PC-9 (cell line): ENCODE results near the gene GDF10. TPM values are rescaled to one million over a fixed set of nuclear protein-coding genes. Genes with fewer than 3 reads are reported as not detected.

ENCODE experiments used
- BruUV-seq: library from RNA; stranded (reverse); fragments of 400-500 nt; replicated peaks from 2 replicates; lab custom pipeline; 2021; lab: Mats Ljungman, UMichigan
- CTCF ChIA-PET: fragments of 300-600 bp; sonication (Branson Sonifier 250); formaldehyde crosslinking; loops from one replicate; lab custom pipeline; 2022; ENCODE audit warnings: antibody characterized with exemption; lab: Charles Lee
- POLR2A ChIA-PET: fragments of 300-600 bp; sonication (Branson Sonifier 250); formaldehyde crosslinking; loops from one replicate; lab custom pipeline; 2022; ENCODE audit warnings: antibody characterized with exemption; ENCODE audit not compliant: unreplicated experiment; lab: Charles Lee
- DNase-seq, 2 experiments: peaks; one replicate each; pipeline versions ENCODE4 v3.0.0 to v3.0.0-alpha.2; 2015 to 2022; ENCODE audit warnings: mixed read lengths in 1 of 2
- H2AFZ ChIP-seq: fragments of 200-600 bp; sonication (generic); 2 replicates; pipeline ENCODE4 v1.8.1; 2017; ENCODE audit warnings: antibody characterized with exemption
- H3F3A ChIP-seq: fragments of 200-600 bp; sonication (generic); 2 replicates; pipeline ENCODE4 v1.8.1; 2017; ENCODE audit warnings: antibody characterized with exemption, mild to moderate bottlenecking, low read depth; ENCODE audit not compliant: insufficient read depth
- H3K27ac ChIP-seq: fragments of 200-600 bp; sonication (generic); 2 replicates; pipeline ENCODE4 v1.6.1; 2016; ENCODE audit warnings: mixed run types
- H3K27me3 ChIP-seq: fragments of 200-600 bp; sonication (generic); 2 replicates; pipeline ENCODE4 v1.6.1; 2016; ENCODE audit warnings: low read depth, mixed run types; ENCODE audit not compliant: insufficient read depth
- H3K36me3 ChIP-seq: fragments of 200-600 bp; sonication (generic); 2 replicates; pipeline ENCODE4 v1.6.1; 2016; ENCODE audit warnings: low read depth, mixed run types
- H3K4me1 ChIP-seq: fragments of 200-600 bp; sonication (generic); replicated peaks from 2 replicates; pipeline ENCODE4 v1.6.1; 2016; ENCODE audit warnings: mixed run types; ENCODE audit not compliant: insufficient read depth
- H3K4me2 ChIP-seq: fragments of 200-600 bp; sonication (generic); 2 replicates; pipeline ENCODE4 v1.6.1; 2017; ENCODE audit warnings: mixed run types
- H3K4me3 ChIP-seq: fragments of 200-600 bp; sonication (generic); 2 replicates; pipeline ENCODE4 v1.6.1; 2016; ENCODE audit warnings: mixed run types
- H3K79me2 ChIP-seq: fragments of 200-600 bp; sonication (generic); 2 replicates; pipeline ENCODE4 v1.6.1; 2017; ENCODE audit warnings: low read depth, mixed run types
- H3K9me2 ChIP-seq: fragments of 200-600 bp; sonication (generic); 2 replicates; pipeline ENCODE4 v1.8.1; 2017; ENCODE audit warnings: mild to moderate bottlenecking; ENCODE audit not compliant: insufficient read depth
- H3K9me3 ChIP-seq: fragments of 200-600 bp; sonication (generic); 2 replicates; pipeline ENCODE4 v1.8.1; 2016; ENCODE audit warnings: low read depth; ENCODE audit not compliant: insufficient read depth
- H4K20me1 ChIP-seq: fragments of 200-600 bp; sonication (generic); 2 replicates; pipeline ENCODE4 v1.8.1; 2017; ENCODE audit not compliant: insufficient read depth
- EZH2 ChIP-seq: fragments of 200-600 bp; sonication (generic); IDR thresholded peaks from 2 replicates; pipeline ENCODE4 v1.8.0; 2017; ENCODE audit warnings: antibody characterized with exemption, low read depth
- intact Hi-C: fragments of 100-400 bp; cut with micrococcal nuclease; formaldehyde crosslinking; loops from one replicate; pipeline ENCODE4 v1.10.0; 2022; ENCODE audit not compliant: unreplicated experiment
- total RNA-seq: library from RNA; stranded (reverse); gene quantifications from 2 replicates; pipeline ENCODE4 v1.2.3, GENCODE V29; 2021
- TF ChIP-seq, protein P1 (sequence below): fragments of 200-600 bp; sonication (generic); conservative IDR thresholded peaks from 2 replicates; pipeline ENCODE4 v1.6.1; 2017; ENCODE audit warnings: mixed run types, antibody characterized with exemption, mild to moderate bottlenecking, moderate library complexity

GDF10 gene
- total RNA-seq, 1 experiment from 2014 or later = not detected

DNA sequence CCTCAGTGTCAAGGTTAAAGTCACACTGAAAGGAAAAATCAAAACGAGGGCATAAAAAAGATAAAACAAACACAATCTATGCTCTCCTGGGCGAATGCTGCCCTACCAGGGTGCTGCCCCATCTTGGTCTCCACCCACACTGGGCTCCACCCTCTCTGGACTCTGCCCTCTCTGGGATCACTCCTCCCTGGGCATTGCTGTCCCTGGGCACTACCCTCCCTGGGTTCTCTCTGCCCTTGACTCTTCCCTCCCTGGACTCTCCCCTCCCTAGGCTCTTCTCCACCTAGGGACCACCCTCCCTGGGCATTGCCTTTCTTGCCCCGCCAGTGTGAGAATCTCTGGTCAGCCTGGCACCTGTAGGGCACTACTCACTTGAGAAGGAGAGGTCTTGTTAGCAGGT, 30.8 kb downstream of the GDF10 start:
- POLR2A ChIA-PET = no interaction called here
- H3K4me2 ChIP-seq = no peak overlapping the region
- H4K20me1 ChIP-seq = no peaks in the 10 kb centered on the region
- H3K9me2 ChIP-seq = no peaks in the 10 kb centered on the region
- H3K4me3 ChIP-seq = no peak overlapping the region
- H3K9me3 ChIP-seq = no peaks in the 10 kb centered on the region
- no peak overlapping the region for H2AFZ ChIP-seq
- H3F3A ChIP-seq = no peaks in the 10 kb centered on the region
- CTCF ChIA-PET = no interaction called here
- intact Hi-C loops = no loop called here
- H3K79me2 ChIP-seq = no peaks in the 10 kb centered on the region
- H3K27ac ChIP-seq = no peak overlapping the region
- BruUV-seq = no TSS peak
- TF ChIP-seq, protein P1, sequence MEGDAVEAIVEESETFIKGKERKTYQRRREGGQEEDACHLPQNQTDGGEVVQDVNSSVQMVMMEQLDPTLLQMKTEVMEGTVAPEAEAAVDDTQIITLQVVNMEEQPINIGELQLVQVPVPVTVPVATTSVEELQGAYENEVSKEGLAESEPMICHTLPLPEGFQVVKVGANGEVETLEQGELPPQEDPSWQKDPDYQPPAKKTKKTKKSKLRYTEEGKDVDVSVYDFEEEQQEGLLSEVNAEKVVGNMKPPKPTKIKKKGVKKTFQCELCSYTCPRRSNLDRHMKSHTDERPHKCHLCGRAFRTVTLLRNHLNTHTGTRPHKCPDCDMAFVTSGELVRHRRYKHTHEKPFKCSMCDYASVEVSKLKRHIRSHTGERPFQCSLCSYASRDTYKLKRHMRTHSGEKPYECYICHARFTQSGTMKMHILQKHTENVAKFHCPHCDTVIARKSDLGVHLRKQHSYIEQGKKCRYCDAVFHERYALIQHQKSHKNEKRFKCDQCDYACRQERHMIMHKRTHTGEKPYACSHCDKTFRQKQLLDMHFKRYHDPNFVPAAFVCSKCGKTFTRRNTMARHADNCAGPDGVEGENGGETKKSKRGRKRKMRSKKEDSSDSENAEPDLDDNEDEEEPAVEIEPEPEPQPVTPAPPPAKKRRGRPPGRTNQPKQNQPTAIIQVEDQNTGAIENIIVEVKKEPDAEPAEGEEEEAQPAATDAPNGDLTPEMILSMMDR = no peak
- no peak for TF ChIP-seq EZH2
- H3K4me1 ChIP-seq = peaks cover 11% of the 10 kb centered on the region; the same call in 1 of the 2 replicates
- DNase-seq = no peak
- peaks cover 16% of the 10 kb centered on the region for H3K27me3 ChIP-seq
- no peaks in the 10 kb centered on the region for H3K36me3 ChIP-seq

DNA sequence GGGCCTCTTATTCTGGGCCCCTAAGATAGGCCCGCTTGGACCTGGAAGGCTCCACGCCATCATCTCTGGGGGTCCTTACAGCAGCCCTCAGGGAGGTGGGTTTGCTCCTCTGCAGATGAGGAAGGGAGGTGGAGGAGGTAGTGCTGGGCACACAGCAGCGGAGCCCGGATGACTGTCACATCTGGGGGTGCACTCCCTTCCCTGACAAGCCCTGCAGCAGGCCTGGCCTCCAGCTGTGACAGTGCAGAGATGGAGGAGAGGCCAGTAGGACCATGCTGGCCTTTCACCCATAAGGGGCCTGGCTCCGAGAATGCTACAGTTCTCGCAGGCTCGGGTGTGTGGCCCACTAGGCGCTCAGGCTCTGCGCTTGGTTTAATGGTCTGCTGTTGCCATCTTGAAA, 31.5 kb downstream of the GDF10 start:
- H3K9me2 ChIP-seq = no peaks in the 10 kb centered on the region
- H3K36me3 ChIP-seq = no peaks in the 10 kb centered on the region
- H3K27me3 ChIP-seq = peaks cover 16% of the 10 kb centered on the region
- H3K4me3 ChIP-seq = no peak overlapping the region
- H3F3A ChIP-seq = no peaks in the 10 kb centered on the region
- no peak overlapping the region for H3K4me2 ChIP-seq
- H3K9me3 ChIP-seq = no peaks in the 10 kb centered on the region
- no peak for DNase-seq
- H3K79me2 ChIP-seq = no peaks in the 10 kb centered on the region
- POLR2A ChIA-PET = no interaction called here
- peaks cover 4% of the 10 kb centered on the region; the same call in 1 of the 2 replicates for H3K4me1 ChIP-seq
- H3K27ac ChIP-seq = no peak overlapping the region
- BruUV-seq = no TSS peak
- CTCF ChIA-PET = no interaction called here
- intact Hi-C loops = no loop called here
- H4K20me1 ChIP-seq = no peaks in the 10 kb centered on the region
- no peak for TF ChIP-seq EZH2
- TF ChIP-seq, protein P1 = no peak
- no peak overlapping the region for H2AFZ ChIP-seq

DNA sequence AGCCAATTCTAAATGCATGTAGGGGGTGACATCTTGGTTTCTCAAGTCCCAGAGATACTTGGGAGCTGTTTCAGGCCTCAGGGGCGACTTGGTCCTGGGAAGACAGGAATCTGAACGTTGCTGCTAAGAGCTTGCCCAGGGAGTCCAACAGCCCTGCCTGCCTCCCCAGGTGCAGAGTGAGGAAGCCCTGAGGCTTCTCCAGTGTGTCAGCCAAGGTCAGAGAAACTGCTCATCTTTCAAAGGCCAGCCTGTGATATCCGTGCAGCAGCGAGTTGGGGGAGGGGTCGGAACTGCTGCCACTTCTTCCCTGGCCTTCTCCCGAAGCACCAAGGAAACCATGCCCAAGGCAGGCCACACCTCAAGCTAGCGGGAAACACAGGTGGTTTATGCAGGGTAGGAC, 32.0 kb downstream of the GDF10 start:
- ChIA-PET POLR2A (interaction anchor here (0.5 to 0.6 kb wide), 2 partner anchors 8 to 777 kb away, joined by 3 to 4 read pairs; no protein-coding TSS in a partner anchor), CTCF (no interaction called here)
- intact Hi-C loops = no loop called here
- Histone ChIP-seq H3K36me3 (no peaks in the 10 kb centered on the region), H2AFZ (no peak overlapping the region), H3K79me2 (no peaks in the 10 kb centered on the region), H3K4me2 (no peak overlapping the region), H3K4me1 (no peaks in the 10 kb centered on the region; the same call in 1 of the 2 replicates), H3F3A (no peaks in the 10 kb centered on the region), H3K27ac (no peak overlapping the region), H3K4me3 (no peak overlapping the region), H3K9me2 (no peaks in the 10 kb centered on the region), H4K20me1 (no peaks in the 10 kb centered on the region), H3K27me3 (peaks cover 16% of the 10 kb centered on the region), H3K9me3 (no peaks in the 10 kb centered on the region)
- DNase-seq = peak in 1 of 2 experiments; percentile 41
- no TSS peak for BruUV-seq
- TF ChIP-seq EZH2 = no peak
- TF ChIP-seq, protein P1 = no peak
